COR-L47 (cell line): Measurements from ENCODE around the gene SLC25A48.
"Not testable (repeated sequence)": the region's sequence is repeated elsewhere in the genome, so short reads cannot be mapped to it uniquely, and the experiment has no call there.

Experiments used
- DNase-seq: peaks from one replicate; lab custom pipeline; 2025; lab: John Stamatoyannopoulos, UW

Gene SLC25A48

DNA sequence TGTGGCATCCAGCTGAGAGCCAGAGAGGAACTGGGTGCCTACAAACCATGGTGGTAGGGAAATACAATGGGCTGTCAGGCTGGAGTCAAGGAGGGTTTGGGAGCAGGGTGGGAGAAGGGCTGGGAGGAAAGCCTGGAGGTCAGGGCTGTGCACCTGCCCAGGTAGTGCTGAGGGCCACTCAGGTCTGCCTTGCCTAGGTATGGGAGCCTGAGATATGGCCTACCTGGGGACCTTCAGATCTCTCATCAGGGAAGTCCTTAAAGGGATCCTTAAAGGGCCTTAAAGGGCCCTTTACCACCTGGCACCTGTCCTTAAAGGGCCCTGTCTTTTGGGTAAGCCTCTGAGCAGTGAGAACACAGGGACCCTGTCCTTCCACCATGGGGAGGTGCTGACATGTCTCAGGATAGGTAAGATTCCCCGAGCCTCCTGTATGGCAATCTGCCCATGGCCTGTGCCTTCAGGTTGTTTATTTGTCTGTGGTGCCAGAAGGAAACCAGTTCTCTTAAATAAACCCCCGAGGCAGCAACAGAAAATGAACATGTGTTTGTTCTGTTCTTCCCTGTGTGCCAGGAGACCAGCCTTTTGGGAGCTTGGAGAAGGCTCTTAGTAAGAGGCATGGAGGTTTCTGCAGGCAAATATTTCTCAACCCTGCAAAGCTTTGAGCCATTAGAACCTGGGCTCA lies 23.3 kb downstream of the SLC25A48 start:
- DNase-seq: no peak

DNA sequence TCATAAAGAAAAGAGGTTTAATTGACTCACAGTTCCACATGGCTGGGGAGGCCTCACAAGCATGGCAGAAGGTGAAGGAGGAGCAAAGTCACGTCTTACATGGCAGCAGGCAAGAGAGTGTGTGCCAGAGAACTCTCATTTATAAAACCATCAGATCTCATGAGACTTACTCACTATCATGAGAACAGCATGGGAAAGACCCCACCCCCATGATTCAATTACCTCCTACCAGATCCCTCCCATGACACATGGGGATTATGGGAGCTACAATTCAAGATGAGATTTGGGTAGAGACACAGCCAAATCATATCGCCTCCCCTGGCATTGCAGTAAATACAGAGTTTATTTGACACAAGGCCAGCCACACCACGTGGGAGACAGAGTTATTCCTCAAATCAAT lies 24.7 kb downstream of the SLC25A48 start:
- DNase-seq: not testable (repeated sequence)

DNA sequence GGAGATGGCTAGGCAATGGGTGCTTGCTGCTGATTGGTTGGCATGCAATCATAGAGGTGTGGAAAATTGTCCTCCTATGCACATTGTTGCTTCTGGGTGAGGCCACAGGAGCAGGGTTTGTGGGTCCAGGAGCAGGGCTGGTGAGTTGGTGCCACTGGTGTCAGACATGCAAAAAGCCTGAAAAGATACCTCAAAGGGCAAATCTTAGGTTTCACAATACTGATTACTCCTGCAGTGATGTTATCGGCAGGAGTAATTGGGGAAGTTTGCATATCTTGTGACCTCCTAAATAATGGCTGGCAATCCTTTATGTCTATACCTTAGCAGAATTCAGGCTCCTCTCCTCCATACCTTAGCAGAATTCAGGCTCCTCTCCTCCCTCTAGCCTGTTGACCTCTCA lies 25.2 kb downstream of the SLC25A48 start:
- DNase-seq: no peak

DNA sequence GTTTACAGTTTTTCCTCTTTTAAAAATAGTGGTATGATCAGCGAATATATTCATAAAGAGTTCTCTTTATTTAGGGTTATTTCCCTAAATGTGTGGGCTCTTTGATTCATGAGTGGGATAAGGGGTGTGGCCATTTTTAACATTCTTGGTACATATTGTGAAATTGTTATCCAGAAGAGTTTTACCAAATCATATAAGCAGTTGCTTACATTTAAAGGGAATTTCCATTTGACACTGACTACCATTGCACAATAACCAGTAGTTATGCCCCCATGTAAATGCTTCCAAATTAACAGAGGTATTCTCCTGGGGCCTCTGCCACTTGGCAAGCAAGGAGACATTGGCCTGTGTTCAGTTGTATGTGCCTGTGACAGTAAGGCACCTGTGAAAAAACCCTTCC lies 27.2 kb downstream of the SLC25A48 start:
- no peak for DNase-seq

DNA sequence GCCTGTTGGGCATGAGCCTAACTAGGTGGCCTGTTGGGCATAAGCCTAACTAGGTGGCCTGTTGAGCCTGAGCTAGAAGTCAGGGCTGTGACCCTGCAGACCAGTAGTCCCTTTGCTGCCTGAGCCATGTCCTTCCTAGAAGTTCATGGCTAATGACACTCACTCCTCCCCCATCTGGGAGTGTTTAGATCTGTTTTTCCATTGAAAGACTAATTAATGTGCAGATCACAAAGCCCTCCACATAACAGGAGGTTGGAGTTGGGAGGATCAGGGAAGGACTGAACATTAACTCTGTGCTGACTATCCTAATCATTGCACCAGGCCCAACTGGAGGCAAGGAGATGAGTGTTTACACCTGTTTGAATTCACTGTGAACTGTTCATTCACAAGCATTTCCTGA lies 27.6 kb downstream of the SLC25A48 start:
- no peak for DNase-seq

DNA sequence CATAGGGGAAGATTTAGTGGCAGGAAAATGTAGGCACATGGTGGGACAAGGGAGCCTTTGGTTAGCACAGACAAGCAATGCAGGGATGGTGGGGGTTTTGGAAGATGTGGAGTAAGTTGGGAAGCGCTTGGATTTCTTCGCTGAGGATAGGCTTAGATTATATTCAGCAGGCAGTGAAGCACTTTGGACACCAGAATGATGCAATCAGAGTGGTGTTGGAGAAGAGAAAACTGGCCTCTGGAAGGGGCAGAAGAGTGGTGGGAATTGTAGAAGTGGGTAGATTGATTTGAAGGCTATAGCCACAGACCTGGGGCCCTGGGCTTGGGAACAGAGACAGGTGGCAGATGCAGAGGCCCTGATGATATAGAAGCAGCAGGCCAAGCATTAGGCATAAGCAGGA lies 28.3 kb downstream of the SLC25A48 start:
- DNase-seq: no peak

DNA sequence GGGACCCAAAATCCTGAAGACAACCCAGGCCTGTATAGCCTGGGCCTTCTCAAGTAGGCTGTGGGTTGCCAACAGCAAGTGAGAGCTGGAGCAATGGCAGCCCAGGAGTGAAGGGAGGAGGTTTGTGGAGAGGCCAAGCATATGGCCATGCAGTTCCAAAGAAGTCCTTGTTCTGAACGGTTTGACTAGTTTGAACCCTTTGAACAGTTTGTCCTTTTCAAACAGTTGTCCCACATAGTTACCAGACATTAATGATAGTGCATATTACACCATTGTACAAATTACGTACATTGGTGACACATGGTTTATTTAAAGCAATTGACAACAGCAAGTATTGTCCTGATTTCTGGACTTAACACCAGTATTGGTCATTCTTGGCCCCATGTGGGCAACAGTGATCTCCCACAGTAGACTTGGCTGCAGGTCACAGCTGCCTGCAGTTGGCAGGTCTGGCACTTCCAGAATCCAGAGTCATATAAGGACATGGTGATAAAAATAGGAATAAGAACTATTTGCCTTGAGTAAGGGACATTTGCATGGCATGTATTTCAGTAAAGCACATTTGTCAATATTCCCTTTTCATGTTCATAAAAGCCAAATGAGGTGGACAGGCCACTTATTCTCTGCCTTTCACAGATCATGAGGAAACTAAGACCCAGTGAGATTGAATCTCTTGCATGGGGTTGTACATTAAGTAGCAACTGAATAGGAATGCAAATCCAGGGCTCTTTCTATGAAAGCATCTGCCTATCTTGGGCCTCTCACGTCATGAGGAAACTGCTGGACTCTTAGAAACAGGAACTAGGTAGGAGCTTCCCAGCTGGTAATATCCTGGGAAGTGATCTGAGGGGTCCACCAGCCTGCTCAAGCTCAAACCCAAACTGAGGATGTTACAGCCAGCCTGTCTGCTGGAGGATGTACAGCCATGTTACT lies 30.3 kb downstream of the SLC25A48 start:
- DNase-seq: no peak

DNA sequence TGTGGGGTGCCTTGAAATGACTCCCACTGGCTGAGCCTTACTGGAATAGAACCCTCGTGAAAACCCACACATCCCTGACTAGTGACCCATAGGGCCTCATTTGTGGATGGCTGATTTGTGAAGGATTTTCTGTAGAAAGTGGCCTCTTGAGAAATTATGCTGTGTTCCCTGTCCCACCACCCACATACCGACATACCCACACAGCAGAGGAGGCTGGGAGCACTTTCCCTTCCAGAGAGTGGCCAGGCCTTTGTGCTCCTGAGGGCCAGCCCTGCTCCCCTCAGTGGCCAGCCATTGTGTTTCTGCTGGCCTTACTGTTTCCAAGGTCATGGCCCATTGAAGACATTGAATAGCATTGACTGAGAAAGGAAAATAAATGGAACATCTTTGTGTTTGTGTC lies 31.6 kb downstream of the SLC25A48 start:
- DNase-seq: no peak

DNA sequence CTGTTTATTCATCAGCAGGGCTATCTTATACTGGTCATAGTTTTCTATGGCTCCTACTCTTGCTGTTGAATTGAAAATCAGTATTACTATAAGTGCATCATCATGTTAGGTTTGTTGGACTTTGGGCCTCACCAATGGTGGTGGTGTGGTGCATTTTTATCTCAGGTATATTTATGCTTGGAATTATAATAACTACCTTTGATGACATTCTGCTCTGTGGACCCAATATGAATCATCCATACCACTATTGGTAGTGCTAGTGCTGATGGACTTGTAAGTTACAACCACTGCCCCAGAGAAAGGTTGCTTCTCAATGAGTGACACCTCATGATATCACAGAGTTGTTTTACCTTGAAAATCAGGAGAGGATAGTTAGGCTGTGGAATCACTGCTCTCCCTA lies 33.1 kb downstream of the SLC25A48 start:
- DNase-seq: no peak

DNA sequence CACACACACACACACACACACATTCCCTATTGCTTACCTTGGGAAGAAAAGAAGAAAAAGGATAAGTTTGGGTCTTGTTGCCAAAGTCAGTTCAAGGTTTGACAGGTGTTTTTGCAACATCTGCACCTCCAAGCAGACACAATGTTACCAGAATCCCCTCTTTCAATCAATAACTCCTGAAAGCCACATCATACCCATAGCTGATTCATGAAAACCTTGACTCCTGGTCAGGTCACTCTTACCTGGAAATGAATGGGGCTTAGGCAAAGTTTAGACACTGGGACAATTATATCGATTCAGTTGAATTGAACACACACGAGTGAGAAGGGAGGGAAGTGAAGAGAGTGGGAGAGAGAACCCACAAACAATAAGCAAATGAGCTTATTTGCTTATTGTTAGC lies 34.2 kb downstream of the SLC25A48 start:
- no peak for DNase-seq

DNA sequence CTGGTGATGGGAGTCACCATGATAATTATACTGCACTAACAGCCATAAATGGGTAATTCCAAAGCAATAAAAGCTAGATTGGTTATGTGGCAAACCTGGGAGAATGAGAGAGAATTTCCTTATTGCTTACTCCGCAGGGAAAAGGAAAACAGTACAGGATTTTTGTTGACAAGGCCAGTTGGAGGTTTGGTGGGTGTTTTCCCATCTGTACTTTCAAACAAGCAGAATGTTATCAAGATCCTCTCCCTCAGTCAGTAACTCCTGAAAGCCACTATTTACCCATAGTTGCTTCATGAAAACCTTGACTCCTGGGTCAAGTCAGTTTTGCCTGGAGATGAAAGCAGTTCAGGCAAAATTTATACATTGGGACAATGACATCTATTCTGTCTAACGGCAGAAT lies 34.8 kb downstream of the SLC25A48 start:
- DNase-seq: no peak

DNA sequence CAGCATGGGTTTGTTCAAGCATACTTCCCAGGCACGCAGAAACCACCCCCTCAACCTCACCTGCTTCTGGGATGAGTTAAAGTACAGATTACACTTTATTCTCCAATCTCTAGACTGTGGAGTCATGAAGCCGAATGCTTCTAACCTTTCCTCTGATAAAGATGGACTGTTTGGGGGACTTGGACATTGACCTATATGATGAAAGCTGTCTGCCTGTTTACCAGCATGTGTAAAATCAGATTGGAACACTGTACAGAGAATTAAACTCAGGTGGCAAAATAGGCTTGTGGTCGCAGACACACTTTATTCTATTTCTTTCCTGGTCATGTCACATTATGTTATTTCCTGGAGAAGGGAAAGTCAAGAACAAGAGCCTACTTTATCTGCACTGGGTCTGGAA lies 35.5 kb downstream of the SLC25A48 start:
- DNase-seq: no peak

DNA sequence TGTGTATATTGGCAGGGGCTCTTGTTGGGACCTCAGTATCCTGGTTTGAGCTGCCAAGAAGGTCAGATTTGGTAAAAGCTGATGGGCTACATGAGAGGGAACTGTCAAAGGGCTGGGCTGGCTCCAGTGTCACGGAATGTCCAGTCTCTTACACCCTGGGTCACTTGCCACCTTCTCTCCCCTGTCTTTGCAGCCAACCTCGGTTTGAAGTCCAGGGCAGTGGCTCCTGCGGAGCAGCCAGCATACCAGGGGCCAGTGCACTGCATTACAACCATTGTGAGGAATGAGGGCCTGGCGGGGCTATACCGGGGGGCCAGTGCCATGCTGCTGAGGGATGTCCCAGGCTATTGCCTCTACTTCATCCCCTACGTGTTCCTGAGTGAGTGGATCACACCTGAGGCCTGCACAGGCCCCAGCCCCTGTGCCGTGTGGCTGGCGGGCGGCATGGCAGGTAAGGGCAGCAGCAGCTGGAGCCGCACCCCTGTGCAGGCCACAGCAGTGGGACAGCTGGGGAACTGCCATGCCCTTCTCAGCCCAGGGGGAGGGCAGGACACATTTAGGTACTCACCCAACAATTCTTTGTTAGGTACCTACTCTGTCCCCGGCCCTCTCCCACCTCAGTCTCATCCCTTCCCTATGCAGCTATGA lies 36.9 kb downstream of the SLC25A48 start:
- DNase-seq: no peak

DNA sequence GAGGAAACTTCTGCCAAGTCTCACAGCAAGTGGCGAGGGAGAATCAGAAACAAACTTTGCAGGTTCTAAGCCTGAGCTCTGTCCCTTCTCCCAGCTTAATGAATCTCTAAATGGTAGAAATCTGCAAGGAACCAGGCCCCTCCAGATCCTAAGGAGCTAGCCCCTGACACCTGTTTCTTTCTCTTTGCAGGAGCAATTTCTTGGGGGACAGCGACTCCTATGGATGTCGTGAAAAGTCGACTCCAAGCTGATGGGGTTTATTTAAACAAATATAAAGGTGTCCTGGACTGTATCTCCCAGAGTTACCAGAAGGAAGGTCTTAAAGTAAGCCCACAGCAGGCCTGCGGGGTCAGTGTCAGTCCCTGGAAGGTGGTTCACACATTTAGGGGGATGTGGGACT lies 39.4 kb downstream of the SLC25A48 start:
- no peak for DNase-seq

DNA sequence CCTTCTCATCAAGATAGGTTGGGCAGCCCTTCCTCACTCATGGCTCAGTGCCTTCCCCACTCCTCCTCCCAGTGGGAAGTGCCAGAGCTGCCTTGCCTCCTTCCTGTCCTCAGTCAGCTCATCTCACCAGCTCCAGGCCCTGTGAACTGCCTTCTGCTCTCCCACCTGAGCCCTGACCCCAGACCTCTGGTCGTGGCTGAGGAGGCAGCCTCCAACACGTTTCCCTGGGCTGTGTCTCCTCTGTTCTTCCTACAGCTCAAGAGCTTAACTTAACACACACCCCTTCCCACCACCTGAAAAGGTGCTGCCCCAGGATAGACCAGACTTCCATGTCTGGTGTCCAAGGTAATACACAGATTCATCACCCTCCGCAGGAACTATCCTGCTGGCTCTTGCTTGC lies 40.0 kb downstream of the SLC25A48 start:
- DNase-seq: no peak

DNA sequence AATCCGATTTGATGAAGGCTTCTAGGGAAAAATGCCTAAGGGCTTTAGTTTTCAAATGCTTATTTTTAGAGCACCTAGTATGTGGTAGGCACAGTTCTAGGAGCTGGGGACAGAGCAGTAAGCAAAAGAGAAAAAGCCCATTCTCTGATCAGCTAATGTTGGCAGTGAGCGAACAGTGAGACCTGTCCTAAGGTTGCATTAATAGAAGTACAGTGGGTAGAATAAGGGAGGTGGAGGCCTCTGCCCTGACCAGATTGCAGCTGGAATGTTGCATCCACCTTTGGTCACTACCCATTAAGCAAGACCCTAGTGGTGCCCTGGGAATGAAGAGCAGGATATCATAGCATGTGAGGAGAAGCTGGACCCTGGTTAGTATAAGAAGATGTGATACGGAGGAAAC lies 41.1 kb downstream of the SLC25A48 start:
- no peak for DNase-seq

DNA sequence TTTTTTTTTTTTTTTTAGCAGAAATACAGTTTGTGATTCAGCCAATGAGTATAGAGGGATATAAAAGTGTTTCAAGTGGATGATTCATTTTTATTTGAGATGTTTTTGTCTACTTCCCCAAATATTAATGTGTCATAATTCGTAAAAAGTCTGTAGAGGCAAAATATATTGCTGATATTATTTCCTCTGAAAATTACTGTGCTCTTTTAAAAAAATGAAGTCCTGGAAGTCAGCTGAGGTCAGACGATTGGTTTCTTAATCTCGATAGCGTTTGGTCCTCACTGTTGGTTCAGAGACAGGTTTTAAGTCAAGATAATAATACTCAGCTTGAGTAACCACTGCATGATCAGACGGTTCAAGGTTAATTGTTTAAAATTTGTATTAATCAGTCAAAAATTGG lies 41.7 kb downstream of the SLC25A48 start:
- DNase-seq: no peak

DNA sequence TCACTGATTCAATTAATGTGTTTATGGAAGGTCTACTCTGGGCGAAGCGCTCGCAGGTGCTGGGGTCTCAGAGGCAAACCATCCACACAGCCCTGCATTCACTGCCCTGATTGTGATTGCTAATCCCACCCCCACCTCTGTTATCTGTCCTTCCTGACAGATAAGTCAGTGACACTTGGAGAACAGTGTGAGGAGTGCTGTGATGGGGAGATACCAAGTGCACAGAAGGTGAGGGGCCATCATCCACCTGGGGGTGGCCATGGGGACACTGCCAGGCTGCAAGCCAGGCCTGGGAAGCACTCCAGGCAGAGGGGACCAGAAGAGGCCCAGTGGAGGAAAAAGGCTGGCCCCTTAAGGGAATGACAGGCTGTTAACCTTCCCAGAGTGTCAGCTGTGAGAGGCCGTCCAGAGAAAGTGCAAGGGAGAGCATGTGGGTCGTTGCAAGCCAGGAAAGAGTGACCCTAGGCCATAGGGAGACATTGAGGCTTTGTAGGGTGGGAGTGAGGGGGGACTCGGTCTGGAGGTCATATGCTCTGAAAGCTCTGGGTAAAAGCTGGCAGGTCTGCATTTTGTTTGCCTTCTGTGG lies 43.2 kb downstream of the SLC25A48 start:
- no peak for DNase-seq

DNA sequence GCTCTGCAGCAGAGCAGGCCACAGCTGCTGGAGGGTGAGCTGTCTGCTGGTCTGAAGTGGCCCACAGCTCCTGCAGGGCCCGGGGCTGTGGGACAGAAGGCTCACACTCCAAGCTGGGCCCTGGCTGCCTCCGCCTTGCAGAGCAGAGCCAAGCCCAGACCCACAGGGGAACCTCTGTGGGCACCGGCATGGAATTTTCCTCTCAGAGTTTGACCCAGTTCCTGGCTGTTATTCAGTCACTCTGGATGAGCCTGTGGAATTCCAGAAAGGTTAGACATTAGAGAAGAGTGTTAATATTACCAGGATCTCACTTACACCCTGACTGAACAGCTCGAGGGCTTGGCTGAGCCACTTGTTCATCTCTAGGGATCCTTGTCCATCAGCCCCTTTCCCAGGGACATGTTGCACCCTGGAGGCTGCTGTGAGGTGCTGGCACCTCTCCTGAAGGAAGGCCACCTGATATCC lies 43.7 kb downstream of the SLC25A48 start:
- DNase-seq: no peak

DNA sequence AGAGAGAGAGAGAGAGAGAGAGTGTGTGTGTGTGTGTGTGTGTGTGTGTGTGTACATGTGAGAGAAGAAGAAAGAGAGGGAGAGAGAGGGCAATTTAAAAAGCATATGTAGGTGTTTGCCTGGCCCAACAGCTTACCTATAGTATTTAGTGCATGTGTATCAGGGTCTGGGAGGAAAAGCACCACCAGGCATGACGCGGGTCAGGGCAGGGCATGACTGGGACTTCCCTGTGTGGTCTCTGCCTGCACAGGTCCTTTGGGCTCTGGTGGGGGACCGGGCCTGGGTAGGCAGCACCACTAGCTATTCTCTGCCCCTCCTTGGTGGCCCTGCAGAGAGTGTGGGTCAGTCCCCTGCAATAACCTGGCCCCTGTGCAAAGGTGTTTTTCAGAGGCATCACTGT lies 45.1 kb downstream of the SLC25A48 start:
- no peak for DNase-seq

DNA sequence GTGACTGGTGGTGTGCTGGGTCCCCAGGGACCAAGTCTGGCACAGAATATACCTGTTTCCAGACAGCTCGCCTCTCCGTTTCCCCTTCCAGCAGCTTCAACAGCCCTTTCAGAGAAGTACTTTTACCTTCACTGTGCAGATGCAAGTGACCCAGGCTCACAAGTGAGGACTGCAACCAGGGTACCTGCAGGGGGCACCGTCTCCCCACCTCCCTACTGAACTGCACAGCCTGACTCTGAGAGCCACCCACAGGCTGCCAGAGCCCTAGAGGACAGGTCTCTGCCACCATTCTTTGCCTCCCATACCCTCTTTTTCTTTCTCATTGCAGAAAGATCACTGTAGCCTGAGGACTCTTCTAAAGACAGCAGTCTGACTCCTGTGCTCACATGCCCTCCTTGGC lies 45.8 kb downstream of the SLC25A48 start:
- no peak for DNase-seq

DNA sequence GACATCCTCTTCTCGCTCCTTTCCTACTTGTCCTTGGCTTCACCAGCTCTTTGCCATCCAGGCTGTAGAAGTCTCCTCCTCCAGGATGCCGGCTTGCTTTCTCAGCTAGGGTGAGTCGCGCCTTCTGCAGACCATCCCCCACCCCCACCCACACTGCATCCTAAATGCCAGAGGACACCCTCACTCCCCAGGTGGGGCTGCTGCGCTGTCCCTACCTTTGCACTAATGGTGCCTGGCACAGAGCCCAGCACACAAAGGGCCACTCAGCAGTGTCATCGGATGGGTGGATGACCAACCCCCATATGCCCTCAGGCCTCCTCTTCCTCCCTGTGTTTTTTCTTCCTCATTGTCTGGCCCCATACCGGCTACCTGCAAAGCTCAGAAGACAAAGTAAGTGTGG lies 46.3 kb downstream of the SLC25A48 start:
- peak; percentile 23 for DNase-seq

DNA sequence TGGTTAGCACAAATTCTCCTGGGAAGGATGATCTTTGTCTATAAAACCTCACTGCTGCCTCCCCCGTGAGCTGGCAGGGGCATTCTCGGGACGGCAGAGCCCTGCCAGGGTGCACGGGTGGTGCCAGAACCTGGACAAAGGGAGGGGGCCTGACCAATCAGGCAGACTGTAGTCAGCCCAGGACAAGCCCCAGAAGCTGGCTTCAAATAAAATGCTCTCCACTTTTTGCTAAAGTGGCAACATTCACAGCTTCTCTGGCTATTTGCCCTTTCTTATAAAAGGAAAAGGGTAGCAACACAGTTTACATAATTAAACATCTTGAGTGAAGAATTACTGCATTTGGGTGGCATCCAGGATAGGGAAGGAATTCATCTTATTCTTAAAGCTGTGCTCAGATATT lies 46.8 kb downstream of the SLC25A48 start:
- no peak for DNase-seq
